Endothelial cell of umbilical vein (primary cell): ENCODE results near the gene WASHC2C. TPM values are rescaled to one million over a fixed set of nuclear protein-coding genes. Genes with fewer than 3 reads are reported as not detected.
"Not testable (repeated sequence)": the region's sequence is repeated elsewhere in the genome, so short reads cannot be mapped to it uniquely, and the experiment has no call there.

Experiments
- BruUV-seq: library from RNA; stranded (reverse); fragments of 400-500 nt; replicated peaks from 2 replicates; lab custom pipeline; 2021; lab: Mats Ljungman, UMichigan
- CTCF ChIA-PET: fragments of 300-600, 350-600 bp; sonication (Branson Sonifier 250); formaldehyde crosslinking; loops from one replicate; lab custom pipeline; 2021; ENCODE audit warnings: antibody characterized with exemption, inconsistent platforms; lab: Charles Lee
- POLR2A ChIA-PET: fragments of 300-600, 350-600 bp; sonication (Branson Sonifier 250); formaldehyde crosslinking; loops from one replicate; lab custom pipeline; 2021; ENCODE audit warnings: antibody characterized with exemption, inconsistent platforms; lab: Charles Lee
- DNase-seq: peaks from one replicate; pipeline ENCODE4 v3.0.0-alpha.2; 2011; ENCODE audit warnings: low read depth, low spot score
- FAIRE-seq: peaks from 2 replicates; lab custom pipeline; 2011; peaks lifted over from hg19 to GRCh38; lab: Jason Lieb, UNC
- H2AFZ ChIP-seq: 2 replicates; pipeline ENCODE4 v1.6.0; 2012; ENCODE audit warnings: low read depth, low read length, control low read depth, inconsistent platforms
- H3K27ac ChIP-seq: 2 replicates; pipeline ENCODE4 v1.5.1; 2011; ENCODE audit warnings: low read depth, mild to moderate bottlenecking, control low read depth, low read length, moderate library complexity; ENCODE audit not compliant: insufficient read depth
- H3K27me3 ChIP-seq, 2 experiments: 2 replicates each; pipeline versions ENCODE4 v1.6.0 to v1.6.1; 2011; ENCODE audit warnings: low read length in 2 of 2, mixed read lengths in 1 of 2; ENCODE audit not compliant: control insufficient read depth in 2 of 2, insufficient read depth in 2 of 2
- H3K36me3 ChIP-seq, 2 experiments: 2 replicates in 1 of 2; 3 replicates in 1 of 2; pipeline ENCODE4 v1.5.1; 2011; ENCODE audit warnings: low read length in 2 of 2, mild to moderate bottlenecking in 1 of 2, moderate library complexity in 1 of 2; ENCODE audit not compliant: control insufficient read depth in 2 of 2, insufficient read depth in 2 of 2; ENCODE audit errors: extremely low read depth in 1 of 2
- H3K4me1 ChIP-seq: 3 replicates; pipeline ENCODE4 v1.5.1; 2011; ENCODE audit warnings: mild to moderate bottlenecking, low read length; ENCODE audit not compliant: control insufficient read depth, insufficient read depth; ENCODE audit errors: extremely low read depth
- H3K4me2 ChIP-seq: 2 replicates; pipeline ENCODE4 v1.6.1; 2011; ENCODE audit warnings: low read length, control low read depth, mixed read lengths; ENCODE audit not compliant: insufficient read depth
- H3K4me3 ChIP-seq, 3 experiments: fragments of 200-600 bp in 1 of 3; sonication (generic), shearing (Covaris generic) in 1 of 3; replicated peaks in 1 of 3; 2 replicates each; pipeline ENCODE4 v1.5.1; 2011 to 2016; ENCODE audit warnings: control low read depth in 3 of 3, low read length in 3 of 3, mild to moderate bottlenecking in 2 of 3, inconsistent platforms in 1 of 3, low read depth in 1 of 3, moderate library complexity in 1 of 3; ENCODE audit not compliant: insufficient read depth in 1 of 3
- H3K79me2 ChIP-seq: 2 replicates; pipeline ENCODE4 v1.6.0; 2012; ENCODE audit warnings: low read length, inconsistent platforms; ENCODE audit not compliant: control insufficient read depth, insufficient read depth
- H3K9ac ChIP-seq: replicated peaks from 2 replicates; pipeline ENCODE3; 2011; ENCODE audit warnings: low read length, control low read depth; ENCODE audit not compliant: insufficient read depth; ENCODE audit errors: extremely low read depth
- H3K9me1 ChIP-seq: replicated peaks from 3 replicates; pipeline ENCODE4 v1.6.0; 2011; ENCODE audit warnings: mild to moderate bottlenecking, low read length; ENCODE audit not compliant: control insufficient read depth, insufficient read depth; ENCODE audit errors: extremely low read depth
- H3K9me3 ChIP-seq: replicated peaks from 2 replicates; pipeline ENCODE4 v1.5.1; 2012; ENCODE audit warnings: low read length, inconsistent platforms; ENCODE audit not compliant: control insufficient read depth, insufficient read depth
- H4K20me1 ChIP-seq: replicated peaks from 2 replicates; pipeline ENCODE3; 2011; ENCODE audit warnings: mild to moderate bottlenecking, low read length; ENCODE audit not compliant: control insufficient read depth, insufficient read depth; ENCODE audit errors: extremely low read depth
- dilution Hi-C: fragments of 300-500 bp; cut with MboI; formaldehyde crosslinking; loops from one replicate; pipeline ENCODE4 v1.15.0; 2019; ENCODE audit warnings: low sequenced_read_pairs; ENCODE audit not compliant: extremely low pct_ligation_motif_present
- intact Hi-C: fragments of 100-400 bp; cut with micrococcal nuclease; formaldehyde crosslinking; loops from one replicate; pipeline ENCODE4 v1.10.0; 2022
- polyA plus RNA-seq, 4 experiments: library from polyadenylated mRNA; depleted of rRNA in 3 of 4; stranded (reverse) in 3 of 4; unstranded in 1 of 4; fragments of >200 nt; gene quantifications; 2 replicates each; pipeline versions ENCODE4 v1.2.1 to v1.2.3, GENCODE V29; 2011 to 2012; ENCODE audit warnings: missing spikeins in 1 of 4
- total RNA-seq: library from RNA; stranded (reverse); gene quantifications from 2 replicates; pipeline ENCODE4 v1.2.3, GENCODE V29; 2021

WASHC2C gene
- total and polyA plus RNA-seq, 2 donors (not counting 3 experiments of a cell fraction or from before 2014, with no cell fraction given): 13.9 to 48.6 TPM

DNA sequence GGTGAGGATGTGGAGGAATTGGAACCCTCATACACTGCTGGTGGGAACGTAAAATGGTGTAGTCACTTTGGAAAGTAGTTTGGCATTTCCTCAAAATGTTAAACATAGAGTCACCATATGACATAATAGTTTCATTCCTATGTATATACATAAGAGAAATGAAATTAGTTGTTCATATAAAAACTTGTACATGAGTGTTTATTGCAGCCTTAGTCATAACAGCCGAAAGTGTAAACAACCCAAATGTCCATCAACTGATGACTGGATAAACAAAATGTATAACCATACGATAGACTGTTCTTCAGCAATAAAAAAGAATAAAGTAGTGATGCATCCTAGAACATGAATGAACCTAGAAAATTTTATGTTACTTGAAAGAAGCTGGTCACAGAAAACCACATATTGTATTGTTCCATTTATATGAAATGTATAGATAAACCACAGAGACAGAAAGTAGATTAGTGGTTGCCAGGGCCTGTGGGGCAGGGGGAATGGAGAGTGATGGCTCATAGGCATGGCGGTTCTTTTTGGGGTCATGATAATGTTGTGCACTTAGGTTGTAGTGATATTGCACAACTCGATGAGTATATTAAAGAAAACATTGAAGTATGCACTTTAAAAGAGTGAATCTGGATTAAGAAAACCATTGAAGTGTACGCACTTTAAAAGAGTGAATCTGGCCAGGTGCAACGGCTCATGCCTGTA is 44.8 kb downstream of the WASHC2C start:
- not testable (repeated sequence) for H3K4me2 ChIP-seq

DNA sequence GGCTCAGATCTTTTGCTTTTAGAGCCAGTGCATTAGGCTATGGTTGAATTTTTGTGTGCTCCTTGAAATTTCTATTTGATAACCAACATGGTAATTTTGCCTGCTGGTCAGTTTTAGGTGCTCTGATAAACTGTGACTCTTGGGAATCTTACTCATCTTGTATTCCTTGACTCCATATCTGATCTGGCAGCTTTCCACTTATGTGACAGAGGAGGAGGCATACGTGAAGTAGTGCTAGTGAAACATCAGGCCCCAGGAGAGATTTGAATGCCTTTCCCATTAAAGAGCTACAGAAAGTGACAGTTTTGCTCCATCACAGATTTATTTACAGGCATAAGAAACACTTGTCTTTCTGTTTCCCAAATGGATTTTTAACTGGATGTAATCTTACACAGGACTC is 59.2 kb downstream of the WASHC2C start:
- H3K79me2 ChIP-seq, H3K4me2 ChIP-seq, DNase-seq, H4K20me1 ChIP-seq, H2AFZ ChIP-seq, H3K9me3 ChIP-seq, POLR2A ChIA-PET, intact Hi-C loops, FAIRE-seq, H3K27me3 ChIP-seq, H3K27ac ChIP-seq, H3K36me3 ChIP-seq, CTCF ChIA-PET, H3K9ac ChIP-seq, H3K4me3 ChIP-seq, H3K4me1 ChIP-seq, BruUV-seq, dilution Hi-C loops, H3K9me1 ChIP-seq: not testable (repeated sequence)

More for the DNA sequence above, 44.8 kb downstream of the WASHC2C start:
- H3K27me3 ChIP-seq, intact Hi-C loops, FAIRE-seq, H3K79me2 ChIP-seq, dilution Hi-C loops, BruUV-seq, H3K36me3 ChIP-seq, DNase-seq, H3K4me1 ChIP-seq, H3K9me3 ChIP-seq, POLR2A ChIA-PET, H4K20me1 ChIP-seq, H3K27ac ChIP-seq, H3K9ac ChIP-seq, H3K9me1 ChIP-seq, H2AFZ ChIP-seq, H3K4me3 ChIP-seq, CTCF ChIA-PET: not testable (repeated sequence)

DNA sequence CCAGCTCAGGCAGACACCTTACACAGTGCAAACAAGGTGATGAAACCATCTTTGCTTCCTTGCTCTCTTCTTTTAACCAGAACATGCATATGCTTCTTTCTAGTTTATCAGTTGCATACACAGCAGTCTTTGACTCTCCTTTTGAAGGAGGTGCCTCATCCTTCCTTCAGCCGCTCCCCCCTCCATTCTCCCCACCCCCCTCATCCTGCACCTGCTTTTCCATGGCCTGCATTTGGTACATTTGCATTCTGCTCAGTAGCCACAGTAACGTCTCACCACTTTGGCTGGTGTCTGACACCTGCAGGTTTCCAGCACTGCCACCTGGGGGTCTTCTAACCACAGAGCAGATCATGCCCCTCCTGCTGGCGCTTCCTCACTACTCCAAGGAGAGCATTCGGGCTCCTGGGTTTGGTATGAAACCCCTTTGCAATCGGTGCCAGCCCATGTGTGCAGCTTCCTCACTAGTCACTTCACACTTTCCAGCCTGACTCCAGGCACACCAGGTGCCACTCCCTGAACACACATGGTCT is 60.2 kb downstream of the WASHC2C start:
- not testable (repeated sequence) for BruUV-seq

DNA sequence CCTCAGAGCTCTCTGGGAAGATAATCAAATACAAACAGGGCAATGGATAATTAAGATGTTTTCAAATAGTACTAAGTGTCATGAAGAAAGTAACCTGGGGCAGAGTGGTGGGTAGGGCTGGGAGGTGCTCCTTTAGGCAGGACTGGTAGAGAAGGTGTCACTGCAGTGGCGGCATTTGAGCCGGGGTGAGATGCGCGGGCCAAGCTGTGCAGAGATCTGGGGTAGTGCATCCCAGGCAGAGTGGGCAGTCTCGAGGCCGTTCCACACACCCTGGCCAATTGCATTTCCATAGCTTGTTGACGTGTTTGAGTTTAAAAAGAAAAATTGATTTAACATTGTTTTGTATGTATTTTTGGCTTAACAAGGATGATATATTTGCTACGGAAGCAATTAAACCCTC is 62.9 kb downstream of the WASHC2C start:
- POLR2A ChIA-PET, H3K27ac ChIP-seq, H3K36me3 ChIP-seq, H2AFZ ChIP-seq, H4K20me1 ChIP-seq, H3K4me3 ChIP-seq, H3K9me1 ChIP-seq, H3K79me2 ChIP-seq, H3K4me1 ChIP-seq, DNase-seq, BruUV-seq, CTCF ChIA-PET, H3K9ac ChIP-seq, H3K4me2 ChIP-seq, H3K9me3 ChIP-seq, H3K27me3 ChIP-seq, dilution Hi-C loops, intact Hi-C loops, FAIRE-seq: not testable (repeated sequence)

More for the DNA sequence above, 60.2 kb downstream of the WASHC2C start:
- H3K9ac ChIP-seq, POLR2A ChIA-PET, H3K4me2 ChIP-seq, H3K9me3 ChIP-seq, FAIRE-seq, H4K20me1 ChIP-seq, H3K4me1 ChIP-seq, H3K27ac ChIP-seq, H3K27me3 ChIP-seq, intact Hi-C loops, dilution Hi-C loops, H3K4me3 ChIP-seq, DNase-seq, H3K9me1 ChIP-seq, H2AFZ ChIP-seq, CTCF ChIA-PET, H3K36me3 ChIP-seq, H3K79me2 ChIP-seq: not testable (repeated sequence)
